Measurements from ENCODE around the gene VPS25. TPM values are rescaled to one million over a fixed set of nuclear protein-coding genes. Genes with fewer than 3 reads are reported as not detected.

Gene VPS25
- polyA plus RNA-seq, 4 donors = 77.0 to 101 (median 93.4) TPM

Other genes starting within 250 kb of the VPS25 start
- 10 to 100 TPM; 19.3 to 29.7 (median 25.6) TPM for gene NAGLU, start 237.2 kb upstream of the VPS25 start, polyA plus RNA-seq (ENCODE audit: insufficient read length in 4 of 4)
- 1 to 10 TPM; 3.2 to 6.2 (median 5.2) TPM for gene HSD17B1, start 220.5 kb upstream of the VPS25 start, polyA plus RNA-seq (ENCODE audit: insufficient read length in 4 of 4)
- 10 to 100 TPM; 57.7 to 67.1 (median 59.9) TPM for gene COASY, start 211.3 kb upstream of the VPS25 start, polyA plus RNA-seq (ENCODE audit: insufficient read length in 4 of 4)
- gene MLX, start 206.3 kb upstream of the VPS25 start, polyA plus RNA-seq (ENCODE audit: insufficient read length in 4 of 4) = 10 to 100 TPM; 33.4 to 42.6 (median 35.8) TPM
- gene PSMC3IP, start 195.7 kb upstream of the VPS25 start, polyA plus RNA-seq (ENCODE audit: insufficient read length in 4 of 4) = 10 to 100 TPM; 16.2 to 23.4 (median 18.3) TPM
- gene RETREG3, start 164.1 kb upstream of the VPS25 start, polyA plus RNA-seq (ENCODE audit: insufficient read length in 4 of 4) = 10 to 100 TPM; 41.9 to 65.7 (median 51.1) TPM
- gene TUBG1, start 163.8 kb upstream of the VPS25 start, polyA plus RNA-seq (ENCODE audit: insufficient read length in 4 of 4) = 10 to 100 TPM; 54.4 to 63.9 (median 55.8) TPM
- gene TUBG2, start 114.2 kb upstream of the VPS25 start, polyA plus RNA-seq (ENCODE audit: insufficient read length in 4 of 4) = 10 to 100 TPM; 19.4 to 42.2 (median 30.5) TPM
- 10 to 100 TPM; 12.3 to 23.0 (median 19.9) TPM for gene PLEKHH3, start 96.5 kb upstream of the VPS25 start, polyA plus RNA-seq (ENCODE audit: insufficient read length in 4 of 4)
- 1 to 10 TPM in 3 of 4 donors, under 1 TPM in 1; 0.89 to 2.1 (median 1.5) TPM for gene CCR10, start 91.6 kb upstream of the VPS25 start, polyA plus RNA-seq (ENCODE audit: insufficient read length in 4 of 4)
- 10 to 100 TPM in 1 of 4 donors, 1 to 10 TPM in 3; 8.1 to 11.1 (median 8.6) TPM for gene CNTNAP1, start 90.9 kb upstream of the VPS25 start, polyA plus RNA-seq (ENCODE audit: insufficient read length in 4 of 4)
- gene EZH1, start 28.4 kb upstream of the VPS25 start, polyA plus RNA-seq (ENCODE audit: insufficient read length in 4 of 4) = 10 to 100 TPM; 32.5 to 65.2 (median 51.7) TPM
- 100 to 1,000 TPM in 1 of 4 donors, 10 to 100 TPM in 3; 73.4 to 118 (median 93.3) TPM for gene RAMP2, start 12.2 kb upstream of the VPS25 start, polyA plus RNA-seq (ENCODE audit: insufficient read length in 4 of 4)
- gene WNK4, start 7.2 kb downstream of the VPS25 start, polyA plus RNA-seq (ENCODE audit: insufficient read length in 4 of 4) = 10 to 100 TPM; 11.2 to 17.9 (median 12.7) TPM
- gene COA3, start 25.3 kb downstream of the VPS25 start, polyA plus RNA-seq (ENCODE audit: insufficient read length in 4 of 4) = 100 to 1,000 TPM; 142 to 179 (median 160) TPM
- gene CNTD1, start 25.4 kb downstream of the VPS25 start, polyA plus RNA-seq (ENCODE audit: insufficient read length in 4 of 4) = 1 to 10 TPM in 3 of 4 donors, under 1 TPM in 1; 0.86 to 3.8 (median 2.1) TPM
- 10 to 100 TPM; 68.8 to 86.1 (median 77.4) TPM for gene BECN1, start 50.8 kb downstream of the VPS25 start, polyA plus RNA-seq (ENCODE audit: insufficient read length in 4 of 4)
- gene PSME3, start 59.9 kb downstream of the VPS25 start, polyA plus RNA-seq (ENCODE audit: insufficient read length in 4 of 4) = 100 to 1,000 TPM in 2 of 4 donors, 10 to 100 TPM in 2; 92.6 to 111 (median 99.4) TPM
- gene AOC2, start 71.1 kb downstream of the VPS25 start, polyA plus RNA-seq (ENCODE audit: insufficient read length in 4 of 4) = 1 to 10 TPM in 2 of 4 donors, under 1 TPM in 2; 0.62 to 1.8 (median 1.4) TPM
- gene AOC3, start 77.8 kb downstream of the VPS25 start, polyA plus RNA-seq (ENCODE audit: insufficient read length in 4 of 4) = 1 to 10 TPM; 5.0 to 6.9 (median 5.5) TPM
- gene G6PC1, start 127.3 kb downstream of the VPS25 start, polyA plus RNA-seq (ENCODE audit: insufficient read length in 4 of 4) = 1 to 10 TPM; 2.7 to 8.4 (median 5.7) TPM
- 10 to 100 TPM; 52.7 to 86.5 (median 65.3) TPM for gene AARSD1, start 191.0 kb downstream of the VPS25 start, polyA plus RNA-seq (ENCODE audit: insufficient read length in 4 of 4)
- gene PTGES3L, start 206.6 kb downstream of the VPS25 start, polyA plus RNA-seq (ENCODE audit: insufficient read length in 4 of 4) = 1 to 10 TPM in 3 of 4 donors, under 1 TPM in 1; 0.87 to 3.3 (median 2.5) TPM
- 10 to 100 TPM; 15.3 to 18.6 (median 16.7) TPM for gene RUNDC1, start 207.1 kb downstream of the VPS25 start, polyA plus RNA-seq (ENCODE audit: insufficient read length in 4 of 4)
- 1,000 to 10,000 TPM; 1,262 to 1,711 (median 1,450) TPM for gene RPL27, start 225.0 kb downstream of the VPS25 start, polyA plus RNA-seq (ENCODE audit: insufficient read length in 4 of 4)
- 10 to 100 TPM in 3 of 4 donors, 1 to 10 TPM in 1; 9.9 to 12.5 (median 11.3) TPM for gene IFI35, start 233.3 kb downstream of the VPS25 start, polyA plus RNA-seq (ENCODE audit: insufficient read length in 4 of 4)
- gene VAT1, start 248.9 kb downstream of the VPS25 start, polyA plus RNA-seq (ENCODE audit: insufficient read length in 4 of 4) = 100 to 1,000 TPM; 115 to 133 (median 123) TPM

All from left renal cortex interstitium (tissue), 4 donors.